Panc1 (cell line): ENCODE measurements around the gene DDX17.

ENCODE experiments used
- POLR2AphosphoS5 ChIP-seq: IDR thresholded peaks from 2 replicates; pipeline ENCODE4 v1.6.1; 2012; ENCODE audit warnings: mild to moderate bottlenecking, low read depth, low read length, moderate library complexity
- SIN3A ChIP-seq: IDR thresholded peaks from 2 replicates; pipeline ENCODE4 v1.6.1; 2012; ENCODE audit warnings: low read depth, mild to moderate bottlenecking, low read length, moderate library complexity, borderline replicate concordance; ENCODE audit not compliant: insufficient read depth
- TF ChIP-seq, protein P1 (sequence below): fragments of 450-650 bp; IDR thresholded peaks from 2 replicates; pipeline ENCODE4 v1.5.1; 2017; ENCODE audit warnings: mild to moderate bottlenecking
- TF ChIP-seq, protein P2 (sequence below), 2 experiments: IDR thresholded peaks; 2 replicates each; pipeline ENCODE4 v1.6.1; 2011 to 2012; ENCODE audit warnings: low read depth in 2 of 2, control low read depth in 1 of 2, low read length in 1 of 2, mild to moderate bottlenecking in 1 of 2, moderate library complexity in 1 of 2; ENCODE audit not compliant: insufficient read depth in 1 of 2

DNA sequence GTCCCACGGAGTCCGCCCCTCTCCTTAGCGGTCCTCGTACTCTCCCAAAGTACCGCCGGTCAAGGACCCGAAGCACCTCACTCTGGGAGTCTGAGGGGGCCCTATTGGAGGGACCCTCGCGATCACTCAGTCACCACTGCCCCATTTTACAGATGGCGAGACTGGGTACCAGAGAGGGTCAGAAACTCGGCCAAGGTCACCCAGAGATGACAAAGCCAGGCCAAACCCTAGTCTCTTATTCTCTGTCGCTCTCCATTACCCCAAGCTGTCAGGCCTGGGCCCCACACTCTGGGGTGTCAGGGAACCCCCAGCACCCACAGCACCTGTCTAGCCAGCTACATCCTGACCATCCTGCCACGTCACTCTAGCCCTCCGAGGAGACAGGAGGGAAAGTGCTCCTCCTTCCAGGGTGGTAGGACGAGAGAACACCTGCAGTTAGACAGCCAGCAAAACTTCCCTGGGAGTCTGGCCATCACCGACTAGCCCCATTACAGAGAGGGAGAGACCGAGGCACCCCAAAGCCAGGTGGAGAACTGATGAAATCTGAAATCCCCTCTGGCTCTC lies 49.8 kb downstream of the DDX17 start:
- TF ChIP-seq, protein P1, sequence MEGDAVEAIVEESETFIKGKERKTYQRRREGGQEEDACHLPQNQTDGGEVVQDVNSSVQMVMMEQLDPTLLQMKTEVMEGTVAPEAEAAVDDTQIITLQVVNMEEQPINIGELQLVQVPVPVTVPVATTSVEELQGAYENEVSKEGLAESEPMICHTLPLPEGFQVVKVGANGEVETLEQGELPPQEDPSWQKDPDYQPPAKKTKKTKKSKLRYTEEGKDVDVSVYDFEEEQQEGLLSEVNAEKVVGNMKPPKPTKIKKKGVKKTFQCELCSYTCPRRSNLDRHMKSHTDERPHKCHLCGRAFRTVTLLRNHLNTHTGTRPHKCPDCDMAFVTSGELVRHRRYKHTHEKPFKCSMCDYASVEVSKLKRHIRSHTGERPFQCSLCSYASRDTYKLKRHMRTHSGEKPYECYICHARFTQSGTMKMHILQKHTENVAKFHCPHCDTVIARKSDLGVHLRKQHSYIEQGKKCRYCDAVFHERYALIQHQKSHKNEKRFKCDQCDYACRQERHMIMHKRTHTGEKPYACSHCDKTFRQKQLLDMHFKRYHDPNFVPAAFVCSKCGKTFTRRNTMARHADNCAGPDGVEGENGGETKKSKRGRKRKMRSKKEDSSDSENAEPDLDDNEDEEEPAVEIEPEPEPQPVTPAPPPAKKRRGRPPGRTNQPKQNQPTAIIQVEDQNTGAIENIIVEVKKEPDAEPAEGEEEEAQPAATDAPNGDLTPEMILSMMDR, result no peak
- no peak for TF ChIP-seq POLR2AphosphoS5
- no peak for TF ChIP-seq SIN3A
- TF ChIP-seq, protein P2, sequence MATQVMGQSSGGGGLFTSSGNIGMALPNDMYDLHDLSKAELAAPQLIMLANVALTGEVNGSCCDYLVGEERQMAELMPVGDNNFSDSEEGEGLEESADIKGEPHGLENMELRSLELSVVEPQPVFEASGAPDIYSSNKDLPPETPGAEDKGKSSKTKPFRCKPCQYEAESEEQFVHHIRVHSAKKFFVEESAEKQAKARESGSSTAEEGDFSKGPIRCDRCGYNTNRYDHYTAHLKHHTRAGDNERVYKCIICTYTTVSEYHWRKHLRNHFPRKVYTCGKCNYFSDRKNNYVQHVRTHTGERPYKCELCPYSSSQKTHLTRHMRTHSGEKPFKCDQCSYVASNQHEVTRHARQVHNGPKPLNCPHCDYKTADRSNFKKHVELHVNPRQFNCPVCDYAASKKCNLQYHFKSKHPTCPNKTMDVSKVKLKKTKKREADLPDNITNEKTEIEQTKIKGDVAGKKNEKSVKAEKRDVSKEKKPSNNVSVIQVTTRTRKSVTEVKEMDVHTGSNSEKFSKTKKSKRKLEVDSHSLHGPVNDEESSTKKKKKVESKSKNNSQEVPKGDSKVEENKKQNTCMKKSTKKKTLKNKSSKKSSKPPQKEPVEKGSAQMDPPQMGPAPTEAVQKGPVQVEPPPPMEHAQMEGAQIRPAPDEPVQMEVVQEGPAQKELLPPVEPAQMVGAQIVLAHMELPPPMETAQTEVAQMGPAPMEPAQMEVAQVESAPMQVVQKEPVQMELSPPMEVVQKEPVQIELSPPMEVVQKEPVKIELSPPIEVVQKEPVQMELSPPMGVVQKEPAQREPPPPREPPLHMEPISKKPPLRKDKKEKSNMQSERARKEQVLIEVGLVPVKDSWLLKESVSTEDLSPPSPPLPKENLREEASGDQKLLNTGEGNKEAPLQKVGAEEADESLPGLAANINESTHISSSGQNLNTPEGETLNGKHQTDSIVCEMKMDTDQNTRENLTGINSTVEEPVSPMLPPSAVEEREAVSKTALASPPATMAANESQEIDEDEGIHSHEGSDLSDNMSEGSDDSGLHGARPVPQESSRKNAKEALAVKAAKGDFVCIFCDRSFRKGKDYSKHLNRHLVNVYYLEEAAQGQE (IDR thresholded peaks at IDR 0.05; ENCODE audit: insufficient read depth in 1 of 2, low read depth in 2 of 2, low read length in 1 of 2), result no peak
